Effector memory CD4-positive, alpha-beta T cell (primary cell): ENCODE data around the gene GOLGA5.
"Not testable (repeated sequence)": the region's sequence is repeated elsewhere in the genome, so short reads cannot be mapped to it uniquely, and the experiment has no call there.

Experiments used
- DNase-seq, 3 donors: peaks; one replicate each; pipeline ENCODE4 v3.0.0-alpha.2; 2020
- H3K27ac ChIP-seq: 2 replicates; pipeline ENCODE4 v1.7.0; 2013; ENCODE audit warnings: mild to moderate bottlenecking, low read length, moderate library complexity; ENCODE audit not compliant: insufficient read depth, poor library complexity, severe bottlenecking
- H3K27me3 ChIP-seq: replicated peaks from 2 replicates; pipeline ENCODE4 v1.7.0; 2013; ENCODE audit warnings: mild to moderate bottlenecking, low read length; ENCODE audit not compliant: insufficient read depth, control insufficient read depth, poor library complexity, severe bottlenecking
- H3K36me3 ChIP-seq: 2 replicates; pipeline ENCODE4 v1.7.0; 2013; ENCODE audit warnings: mild to moderate bottlenecking, low read length, moderate library complexity; ENCODE audit not compliant: control insufficient read depth, insufficient read depth
- H3K4me1 ChIP-seq: 2 replicates; pipeline ENCODE4 v1.7.0; 2013; ENCODE audit warnings: low read length, mild to moderate bottlenecking; ENCODE audit not compliant: control insufficient read depth, insufficient read depth, poor library complexity, severe bottlenecking
- H3K4me3 ChIP-seq: 2 replicates; pipeline ENCODE4 v1.7.0; 2013; ENCODE audit warnings: low read length, low read depth, mild to moderate bottlenecking; ENCODE audit not compliant: insufficient read depth, poor library complexity, severe bottlenecking
- H3K9me3 ChIP-seq: 2 replicates; pipeline ENCODE4 v1.7.0; 2013; ENCODE audit warnings: mild to moderate bottlenecking, low read length, moderate library complexity; ENCODE audit not compliant: control insufficient read depth
- total RNA-seq, 3 donors: gene quantifications; one replicate each; lab custom pipeline; 2026; lab: John Stamatoyannopoulos, UW

GOLGA5 gene, protein sequence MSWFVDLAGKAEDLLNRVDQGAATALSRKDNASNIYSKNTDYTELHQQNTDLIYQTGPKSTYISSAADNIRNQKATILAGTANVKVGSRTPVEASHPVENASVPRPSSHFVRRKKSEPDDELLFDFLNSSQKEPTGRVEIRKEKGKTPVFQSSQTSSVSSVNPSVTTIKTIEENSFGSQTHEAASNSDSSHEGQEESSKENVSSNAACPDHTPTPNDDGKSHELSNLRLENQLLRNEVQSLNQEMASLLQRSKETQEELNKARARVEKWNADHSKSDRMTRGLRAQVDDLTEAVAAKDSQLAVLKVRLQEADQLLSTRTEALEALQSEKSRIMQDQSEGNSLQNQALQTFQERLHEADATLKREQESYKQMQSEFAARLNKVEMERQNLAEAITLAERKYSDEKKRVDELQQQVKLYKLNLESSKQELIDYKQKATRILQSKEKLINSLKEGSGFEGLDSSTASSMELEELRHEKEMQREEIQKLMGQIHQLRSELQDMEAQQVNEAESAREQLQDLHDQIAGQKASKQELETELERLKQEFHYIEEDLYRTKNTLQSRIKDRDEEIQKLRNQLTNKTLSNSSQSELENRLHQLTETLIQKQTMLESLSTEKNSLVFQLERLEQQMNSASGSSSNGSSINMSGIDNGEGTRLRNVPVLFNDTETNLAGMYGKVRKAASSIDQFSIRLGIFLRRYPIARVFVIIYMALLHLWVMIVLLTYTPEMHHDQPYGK
- 26.4 to 35.8 (median 34.6) reads per million in 3 donors for total RNA-seq

DNA sequence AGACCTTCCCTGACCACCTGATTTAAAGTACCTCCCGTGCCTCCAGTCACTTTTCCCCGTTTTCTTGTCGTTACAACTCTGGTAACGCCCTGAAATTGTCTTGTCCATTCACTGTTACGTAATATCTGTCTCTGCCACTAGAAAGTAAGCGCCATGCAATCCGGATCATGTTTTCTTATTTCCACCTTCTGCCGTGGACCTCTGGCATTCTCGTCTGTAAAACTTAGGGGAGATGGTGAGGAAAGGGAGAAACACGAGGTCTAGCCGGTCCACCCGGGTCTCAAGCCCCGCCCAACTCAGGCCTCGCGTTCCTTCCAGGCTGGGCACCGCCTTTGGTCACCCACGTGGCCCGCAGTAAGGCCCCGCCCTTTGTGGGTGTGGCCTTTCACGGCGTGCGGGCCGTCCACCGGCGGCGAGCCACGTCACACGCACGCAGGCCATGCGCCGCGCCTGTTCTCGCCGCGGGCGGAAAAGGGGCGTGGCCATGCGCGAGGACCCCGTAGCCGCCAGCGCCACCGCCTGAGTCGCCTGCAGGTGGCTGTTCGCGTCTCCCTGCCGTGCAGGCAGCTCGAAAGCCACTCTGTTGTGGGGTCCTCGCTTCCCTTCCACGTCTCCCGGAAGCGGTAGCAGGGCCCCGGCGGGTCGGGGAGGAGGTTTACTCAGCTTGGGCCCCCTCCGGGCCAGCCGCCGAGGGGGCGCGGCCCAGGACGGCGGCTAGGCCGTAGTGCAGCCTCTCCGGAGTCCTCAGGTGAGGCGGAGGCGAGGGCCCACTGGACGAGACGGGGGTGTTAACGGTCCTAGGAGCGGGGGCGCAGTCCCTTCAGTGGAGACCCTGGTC is at the start of gene GOLGA5:
TSS of gene GOLGA5 (plus strand) at position 597 of the 838 bp plus-strand sequence. CDS start 3,133 bp downstream, outside the sequence.
- H3K36me3 ChIP-seq, result peaks cover 11% of the 10 kb centered on the region
- peaks cover 9% of the 10 kb centered on the region for H3K4me1 ChIP-seq
- peak; percentile 97 to 98 (median 97) for DNase-seq
- peak within 1 kb of the TSS; percentile 87 for H3K4me3 ChIP-seq
- H3K9me3 ChIP-seq, result peaks cover 6% of the 10 kb centered on the region
- H3K27ac ChIP-seq, result peak within 1 kb of the TSS; percentile 79
- H3K27me3 ChIP-seq, result no peaks in the 10 kb centered on the region

DNA sequence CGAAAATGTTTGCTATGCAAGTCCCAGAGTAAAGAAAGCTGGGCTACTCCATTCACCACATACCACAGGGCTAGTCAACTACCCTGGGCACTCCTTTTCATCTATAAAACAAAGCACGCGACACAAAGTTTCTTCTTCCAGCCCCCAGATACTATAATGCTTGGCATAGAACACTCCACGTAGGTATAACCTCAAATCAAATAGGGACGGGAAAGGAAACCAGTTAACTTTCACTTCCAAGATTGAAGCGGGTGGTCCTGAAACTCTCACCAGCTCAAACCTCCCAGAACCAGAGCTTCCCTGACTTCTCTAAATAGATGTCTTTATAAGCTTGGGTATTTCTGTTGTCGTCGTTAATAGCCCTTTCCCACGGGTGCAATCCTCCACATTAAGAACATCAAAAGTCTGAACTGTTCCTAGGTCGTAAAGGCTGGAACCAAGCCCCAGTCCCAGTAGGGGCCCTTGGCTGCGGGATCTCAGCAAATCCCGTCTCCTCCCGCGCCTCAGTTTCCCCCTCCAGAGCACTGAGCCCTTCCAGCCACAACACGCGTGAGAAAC is 46.3 kb upstream of the GOLGA5 start:
- Histone ChIP-seq H3K9me3 (no peaks in the 10 kb centered on the region), H3K4me3 (peak overlapping the region; percentile 69), H3K36me3 (no peaks in the 10 kb centered on the region), H3K27me3 (peaks cover 5% of the 10 kb centered on the region), H3K4me1 (no peaks in the 10 kb centered on the region), H3K27ac (peak overlapping the region; percentile 14)
- DNase-seq, result no peak

DNA sequence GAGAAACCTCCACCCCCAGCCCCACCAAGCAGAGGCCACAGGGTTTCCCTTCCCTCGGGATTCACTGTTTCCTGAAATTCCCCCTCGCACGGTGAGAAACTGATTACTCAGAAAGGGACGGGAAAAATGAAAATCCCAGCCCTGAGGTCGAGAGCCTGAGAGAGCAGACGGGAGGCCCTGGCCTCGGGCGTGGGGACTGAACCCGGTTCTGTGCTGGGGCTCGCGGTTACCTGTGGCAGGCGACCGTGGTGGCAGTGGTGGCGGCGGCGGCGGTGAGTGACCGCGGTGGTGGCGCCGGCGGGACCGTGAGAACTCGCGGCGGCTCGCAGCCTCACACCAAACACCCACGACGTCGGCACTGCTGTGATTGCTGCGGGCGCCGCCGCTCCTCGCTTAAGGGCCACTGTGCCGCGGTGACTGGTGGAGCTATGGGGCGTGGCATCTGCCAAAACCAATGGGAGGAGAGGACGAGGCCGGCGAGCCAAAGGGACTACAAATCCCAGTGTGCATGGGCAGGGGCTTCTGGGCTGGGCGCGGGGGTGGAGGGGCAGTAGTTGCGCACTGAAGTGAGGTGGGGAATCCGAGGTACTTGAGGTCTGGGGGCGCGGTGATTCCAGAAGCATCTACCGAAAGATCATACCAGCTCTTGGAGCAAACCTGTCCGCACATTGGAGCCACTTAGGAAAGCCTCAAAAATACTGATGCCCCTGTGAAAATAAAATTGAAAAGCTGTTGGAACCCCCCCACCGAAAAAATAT is 45.7 kb upstream of the GOLGA5 start, which contains the start of gene LGMN:
TSS of gene LGMN (minus strand) at position 369 of the 758 bp plus-strand sequence. CDS start 15,841 bp downstream, outside the sequence.
- Histone ChIP-seq H3K4me3 (peak within 1 kb of the TSS; percentile 69), H3K27me3 (peaks cover 5% of the 10 kb centered on the region), H3K4me1 (no peaks in the 10 kb centered on the region), H3K9me3 (no peaks in the 10 kb centered on the region), H3K36me3 (no peaks in the 10 kb centered on the region), H3K27ac (peak within 1 kb of the TSS; percentile 14)
- DNase-seq, result peak; percentile 45 to 71 (median 61)

DNA sequence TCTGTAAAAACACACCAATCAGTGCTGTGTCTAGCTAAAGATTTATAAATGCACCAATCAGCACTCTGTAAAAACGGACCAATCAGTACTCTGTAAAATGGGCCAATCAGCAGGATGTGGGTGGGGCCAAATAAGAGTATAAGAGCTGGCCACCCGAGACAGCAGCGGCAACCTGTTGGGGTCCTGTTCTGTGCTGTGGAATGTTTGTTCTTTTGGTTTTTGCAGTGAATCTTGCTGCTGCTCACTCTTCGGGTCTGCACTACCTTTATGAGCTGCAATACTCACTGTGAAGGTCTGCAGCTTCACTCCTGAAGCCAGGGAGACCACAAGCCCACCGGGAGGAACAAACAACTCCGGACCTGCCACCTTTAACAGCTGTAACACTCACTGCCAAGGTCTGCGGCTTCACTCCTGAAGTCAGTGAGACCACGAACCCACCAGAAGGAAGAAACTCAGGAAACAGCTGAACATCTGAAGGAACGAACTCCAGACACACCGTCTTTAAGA is 43.8 kb upstream of the GOLGA5 start:
- H3K4me3 ChIP-seq, result peak overlapping the region; percentile 33
- H3K27ac ChIP-seq, H3K9me3 ChIP-seq, H3K4me1 ChIP-seq, H3K27me3 ChIP-seq, H3K36me3 ChIP-seq: not testable (repeated sequence)
- DNase-seq, result peak; percentile 5 to 27 (median 7)

DNA sequence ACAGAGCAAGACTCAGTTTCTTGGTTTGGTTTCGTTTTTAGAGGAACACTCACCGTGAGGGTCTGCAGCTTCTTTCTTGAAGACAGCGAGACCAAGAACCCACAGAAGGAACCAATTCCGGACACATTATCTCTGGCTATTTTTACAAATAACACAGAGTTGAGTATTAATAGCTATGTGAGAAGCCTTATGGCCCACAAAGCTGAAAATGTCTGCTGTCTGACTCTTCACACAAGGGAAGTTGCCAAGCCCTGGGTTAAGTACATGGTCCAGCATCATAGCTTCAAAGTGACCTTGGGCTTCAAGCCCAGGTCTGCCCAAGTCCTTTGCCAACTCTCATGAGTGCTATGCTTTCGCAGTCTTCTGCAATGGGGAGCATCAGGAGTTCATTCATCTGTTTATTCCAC is 43.1 kb upstream of the GOLGA5 start:
- H3K9me3 ChIP-seq, result no peaks in the 10 kb centered on the region
- peak overlapping the region; percentile 33 for H3K4me3 ChIP-seq
- no peak for DNase-seq
- H3K27ac ChIP-seq, result no peak overlapping the region
- peaks cover 5% of the 10 kb centered on the region for H3K27me3 ChIP-seq
- H3K4me1 ChIP-seq, result no peaks in the 10 kb centered on the region
- H3K36me3 ChIP-seq, result no peaks in the 10 kb centered on the region

DNA sequence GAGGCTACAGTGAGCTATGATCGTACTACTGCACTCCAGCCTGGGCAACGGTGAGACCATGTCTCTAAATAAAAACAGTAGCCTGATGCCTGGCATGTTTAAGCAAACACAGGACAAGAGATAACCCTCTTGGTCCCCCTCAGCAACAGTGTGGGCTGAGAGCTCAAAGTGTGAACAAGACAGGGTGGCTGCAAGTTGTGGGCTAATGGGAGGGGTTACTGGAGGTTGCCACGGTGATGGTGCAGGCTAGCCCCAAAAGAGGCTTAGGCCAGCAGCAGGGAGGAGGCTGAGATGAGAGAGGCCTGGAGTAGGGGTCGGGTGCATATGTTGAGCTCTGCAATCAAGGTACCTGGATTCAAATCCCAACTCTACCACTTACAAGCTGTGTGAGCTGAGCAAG is 42.3 kb upstream of the GOLGA5 start:
- no peak for DNase-seq
- Histone ChIP-seq H3K27me3 (peaks cover 5% of the 10 kb centered on the region), H3K4me3 (no peak overlapping the region), H3K4me1 (no peaks in the 10 kb centered on the region), H3K9me3 (no peaks in the 10 kb centered on the region), H3K36me3 (no peaks in the 10 kb centered on the region), H3K27ac (no peak overlapping the region)

DNA sequence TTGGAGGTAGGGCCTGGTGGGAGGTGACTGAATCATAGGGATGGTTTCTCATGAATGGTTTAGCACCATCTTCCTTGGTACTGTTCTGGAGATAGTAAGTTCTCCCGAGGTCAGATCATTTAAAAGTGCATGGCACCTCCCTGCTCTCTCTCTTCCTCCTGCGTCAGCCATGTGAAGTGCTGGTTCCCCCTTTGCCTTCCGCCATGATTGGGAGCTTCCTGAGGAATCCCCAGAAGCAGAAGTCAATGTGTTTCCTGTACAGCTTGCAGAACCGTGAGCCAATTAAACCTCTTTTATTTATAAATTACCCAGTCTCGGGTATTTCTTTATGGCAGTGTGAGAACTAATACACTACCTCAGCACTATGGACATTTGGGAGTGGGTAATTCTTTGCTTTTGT is 40.9 kb upstream of the GOLGA5 start:
- DNase-seq, result no peak
- no peaks in the 10 kb centered on the region for H3K4me1 ChIP-seq
- no peak overlapping the region for H3K4me3 ChIP-seq
- H3K27me3 ChIP-seq, result no peaks in the 10 kb centered on the region
- H3K9me3 ChIP-seq, result no peaks in the 10 kb centered on the region
- no peaks in the 10 kb centered on the region for H3K36me3 ChIP-seq
- no peak overlapping the region for H3K27ac ChIP-seq

DNA sequence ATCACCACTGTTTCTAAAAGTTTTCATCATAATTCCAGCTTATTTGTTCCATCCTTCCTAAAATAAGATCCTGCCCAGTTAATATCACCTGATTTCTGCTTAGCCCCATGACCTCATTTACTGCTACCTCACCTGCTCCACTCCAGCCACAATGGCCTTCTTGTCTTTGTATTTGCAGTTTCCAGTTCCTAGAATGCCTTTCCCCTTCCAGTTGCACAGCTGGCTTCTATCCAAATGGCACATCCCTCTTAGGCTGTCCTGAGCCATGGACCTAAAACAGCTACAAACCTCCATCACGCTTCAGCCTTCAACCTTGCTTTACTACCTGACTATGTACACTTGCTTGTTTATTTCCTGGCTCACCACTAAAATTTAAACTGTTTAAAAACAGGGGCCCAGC is 39.1 kb upstream of the GOLGA5 start:
- no peak for DNase-seq
- no peaks in the 10 kb centered on the region for H3K4me1 ChIP-seq
- H3K27me3 ChIP-seq, result no peaks in the 10 kb centered on the region
- no peaks in the 10 kb centered on the region for H3K9me3 ChIP-seq
- H3K36me3 ChIP-seq, result no peaks in the 10 kb centered on the region
- no peak overlapping the region for H3K4me3 ChIP-seq
- H3K27ac ChIP-seq, result no peak overlapping the region

DNA sequence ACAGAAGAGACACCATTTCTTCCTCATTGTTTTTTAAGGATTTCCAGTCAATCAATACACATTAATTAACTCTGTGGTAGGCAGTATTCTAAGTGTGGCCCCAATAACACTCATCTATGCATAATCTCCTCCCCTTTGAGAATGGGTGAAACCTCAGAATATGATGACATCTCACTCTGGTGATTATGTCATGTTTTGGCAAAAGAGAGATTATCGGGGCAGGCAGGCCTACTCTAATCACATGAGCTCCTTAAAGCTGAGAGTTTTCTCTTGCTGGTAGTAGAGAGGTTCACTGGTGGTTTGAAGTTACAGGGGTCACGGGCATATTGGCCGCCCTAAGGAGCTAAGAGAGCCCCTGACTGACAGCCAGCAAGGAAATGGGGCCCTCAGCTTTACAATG is 38.6 kb upstream of the GOLGA5 start:
- Histone ChIP-seq H3K4me1 (no peaks in the 10 kb centered on the region), H3K27ac (no peak overlapping the region), H3K27me3 (no peaks in the 10 kb centered on the region), H3K4me3 (no peak overlapping the region), H3K36me3 (no peaks in the 10 kb centered on the region), H3K9me3 (no peaks in the 10 kb centered on the region)
- no peak for DNase-seq
